Measurements from ENCODE around the gene DTD1. TPM values are rescaled to one million over a fixed set of nuclear protein-coding genes. Genes with fewer than 3 reads are reported as not detected.

The DTD1 gene
- total RNA-seq, 4 donors from 2014 or later = 27.3 to 54.0 (median 35.2) TPM

DNA sequence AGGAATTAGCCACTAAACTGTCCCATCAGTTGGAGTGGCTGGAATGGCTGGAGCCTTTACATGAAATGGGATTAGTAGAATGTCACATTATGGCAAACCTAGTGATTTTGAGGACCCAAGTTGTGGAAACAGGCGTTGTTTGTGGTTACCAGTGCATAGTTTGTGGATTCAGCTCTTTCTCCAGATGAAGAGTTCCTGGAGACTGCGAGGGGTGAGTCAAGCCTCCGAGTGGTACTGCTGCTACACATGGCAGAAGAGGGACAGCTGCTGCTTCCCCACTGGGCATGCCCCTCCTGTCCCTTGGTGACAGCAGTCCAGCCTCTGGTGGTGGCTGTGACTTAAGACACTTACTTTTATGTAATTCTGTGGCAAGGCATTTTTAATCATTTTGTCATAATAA, 131.6 kb downstream of the DTD1 start:
- Histone ChIP-seq H3K27ac (no peak overlapping the region), H3K9me3 (no peaks in the 10 kb centered on the region), H3K4me3 (no peak overlapping the region), H3K27me3 (no peaks in the 10 kb centered on the region), H3K4me1 (no peaks in the 10 kb centered on the region), H3K36me3 (no peaks in the 10 kb centered on the region)
- no peak for DNase-seq
- TF ChIP-seq, protein P1, sequence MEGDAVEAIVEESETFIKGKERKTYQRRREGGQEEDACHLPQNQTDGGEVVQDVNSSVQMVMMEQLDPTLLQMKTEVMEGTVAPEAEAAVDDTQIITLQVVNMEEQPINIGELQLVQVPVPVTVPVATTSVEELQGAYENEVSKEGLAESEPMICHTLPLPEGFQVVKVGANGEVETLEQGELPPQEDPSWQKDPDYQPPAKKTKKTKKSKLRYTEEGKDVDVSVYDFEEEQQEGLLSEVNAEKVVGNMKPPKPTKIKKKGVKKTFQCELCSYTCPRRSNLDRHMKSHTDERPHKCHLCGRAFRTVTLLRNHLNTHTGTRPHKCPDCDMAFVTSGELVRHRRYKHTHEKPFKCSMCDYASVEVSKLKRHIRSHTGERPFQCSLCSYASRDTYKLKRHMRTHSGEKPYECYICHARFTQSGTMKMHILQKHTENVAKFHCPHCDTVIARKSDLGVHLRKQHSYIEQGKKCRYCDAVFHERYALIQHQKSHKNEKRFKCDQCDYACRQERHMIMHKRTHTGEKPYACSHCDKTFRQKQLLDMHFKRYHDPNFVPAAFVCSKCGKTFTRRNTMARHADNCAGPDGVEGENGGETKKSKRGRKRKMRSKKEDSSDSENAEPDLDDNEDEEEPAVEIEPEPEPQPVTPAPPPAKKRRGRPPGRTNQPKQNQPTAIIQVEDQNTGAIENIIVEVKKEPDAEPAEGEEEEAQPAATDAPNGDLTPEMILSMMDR (IDR thresholded peaks at IDR 0.05) = no peak
- no peak for TF ChIP-seq POLR2A (IDR thresholded peaks at IDR 0.05)
- 76 to 92% methylated on average over 3 of the region's 3 CpGs for WGBS, 2 donors
- intact Hi-C loops (cut with DNase I) = no loop called here

GRCh38 chr20:18721551-18722115, 133.8 kb downstream of the DTD1 start:
- Histone ChIP-seq H3K4me1 (no peaks in the 10 kb centered on the region), H3K27ac (no peak overlapping the region), H3K36me3 (no peaks in the 10 kb centered on the region), H3K9me3 (no peaks in the 10 kb centered on the region), H3K4me3 (no peak overlapping the region), H3K27me3 (no peaks in the 10 kb centered on the region)
- TF ChIP-seq, protein P1 (IDR thresholded peaks at IDR 0.05) = no peak
- TF ChIP-seq POLR2A (IDR thresholded peaks at IDR 0.05) = no peak
- DNase-seq = no peak
- WGBS, 2 donors = 76 to 91% methylated on average over 7 to 9 of the region's 9 CpGs
- intact Hi-C loops (cut with DNase I) = no loop called here

- H3K27me3 ChIP-seq = no peaks in the 10 kb centered on the region
- no peak for TF ChIP-seq POLR2A (IDR thresholded peaks at IDR 0.05)
- TF ChIP-seq, protein P1 (IDR thresholded peaks at IDR 0.05) = no peak
- no peaks in the 10 kb centered on the region for H3K9me3 ChIP-seq
- H3K4me1 ChIP-seq = no peaks in the 10 kb centered on the region
- no peak overlapping the region for H3K4me3 ChIP-seq
- intact Hi-C loops (cut with DNase I) = no loop called here
- H3K36me3 ChIP-seq = no peaks in the 10 kb centered on the region
- 88 to 96% methylated on average over 1 of the region's 1 CpG for whole genome bisulfite sequencing, 2 donors
- DNase-seq = no peak
- H3K27ac ChIP-seq = no peak overlapping the region
Measured at GRCh38 chr20:18722371-18722770, 134.5 kb downstream of the DTD1 start.

DNA sequence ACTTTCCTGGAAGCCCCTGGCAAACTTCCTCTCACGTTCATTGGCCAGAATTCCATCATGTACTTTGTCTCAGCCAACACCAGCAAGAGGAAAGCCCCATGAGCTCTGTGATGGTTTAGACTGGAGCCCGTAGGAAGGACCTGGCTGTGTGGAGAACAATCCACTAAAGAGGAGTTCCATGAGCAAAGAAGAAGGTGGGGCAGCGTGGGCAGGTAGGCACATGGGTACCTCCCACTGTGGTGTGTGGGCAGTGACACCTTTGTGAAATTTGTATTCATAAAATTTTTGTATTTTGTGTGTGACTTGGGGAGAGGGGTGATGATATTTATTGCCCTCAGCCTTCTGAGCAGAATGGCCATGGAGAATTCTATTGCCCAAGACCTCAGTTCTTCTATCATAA, 136.2 kb downstream of the DTD1 start:
- DNase-seq = no peak
- WGBS, 2 donors = 70 to 84% methylated on average over 2 of the region's 3 CpGs
- intact Hi-C loops (cut with DNase I) = no loop called here

GRCh38 chr20:18724788-18725464, 137.1 kb downstream of the DTD1 start:
- H3K27me3 ChIP-seq = no peaks in the 10 kb centered on the region
- H3K4me3 ChIP-seq = no peak overlapping the region
- WGBS, 2 donors = 70 to 82% methylated on average over 4 of the region's 4 CpGs
- TF ChIP-seq, protein P1 (IDR thresholded peaks at IDR 0.05) = no peak
- no peak for TF ChIP-seq POLR2A (IDR thresholded peaks at IDR 0.05)
- no peak for DNase-seq
- intact Hi-C loops (cut with DNase I) = no loop called here
- H3K36me3 ChIP-seq = no peaks in the 10 kb centered on the region
- peaks cover 0 to 18% (median 0%) of the 10 kb centered on the region in 3 donors for H3K4me1 ChIP-seq
- H3K27ac ChIP-seq = no peak overlapping the region
- H3K9me3 ChIP-seq = no peaks in the 10 kb centered on the region

More for the DNA sequence above, 136.2 kb downstream of the DTD1 start:
- no peaks in the 10 kb centered on the region for H3K9me3 ChIP-seq
- H3K4me3 ChIP-seq = no peak overlapping the region
- H3K27me3 ChIP-seq = no peaks in the 10 kb centered on the region
- peaks cover 0 to 12% (median 0%) of the 10 kb centered on the region in 3 donors for H3K4me1 ChIP-seq
- H3K27ac ChIP-seq = no peak overlapping the region
- no peak for TF ChIP-seq POLR2A (IDR thresholded peaks at IDR 0.05)
- TF ChIP-seq, protein P1 (IDR thresholded peaks at IDR 0.05) = no peak
- no peaks in the 10 kb centered on the region for H3K36me3 ChIP-seq

Data from esophagus squamous epithelium (tissue), 5 donors.